Measurements from ENCODE around the gene PTPRM. TPM values are rescaled to one million over a fixed set of nuclear protein-coding genes. Genes with fewer than 3 reads are reported as not detected.

Gene PTPRM
- polyA plus RNA-seq, 2 of the 4 experiments (the other 2 are of a cell fraction), result 44.5 to 199 TPM

GRCh38 chr18:7684966-7685365, 117.8 kb downstream of the PTPRM start:
- H3K4me2 ChIP-seq, result no peak overlapping the region
- POLR2A ChIA-PET, result no interaction called here
- no peak for TF ChIP-seq SREBF2 (IDR thresholded peaks at IDR 0.05)
- TF ChIP-seq FOSB (CRISPR knock-in tag; IDR thresholded peaks at IDR 0.05), result no peak
- no peak for TF ChIP-seq MAX (IDR thresholded peaks at IDR 0.05)
- TF ChIP-seq CHD2 (IDR thresholded peaks at IDR 0.05; ENCODE audit: low read length, partially characterized antibody), result no peak
- H3K4me1 ChIP-seq, result peaks cover 27% of the 10 kb centered on the region
- 80% methylated on average over 3 of the region's 3 CpGs for WGBS (ENCODE audit: missing lambda C conversion rate)
- no peak overlapping the region for H3K4me3 ChIP-seq
- no peaks in the 10 kb centered on the region for H3K9me3 ChIP-seq
- no peak for ATAC-seq
- CTCF ChIA-PET, result no interaction called here
- H3K27ac ChIP-seq, result no peak overlapping the region
- no peak for DNase-seq (ENCODE audit: low read depth in 1 of 2, low spot score in 1 of 2)
- FAIRE-seq, result no peak

DNA sequence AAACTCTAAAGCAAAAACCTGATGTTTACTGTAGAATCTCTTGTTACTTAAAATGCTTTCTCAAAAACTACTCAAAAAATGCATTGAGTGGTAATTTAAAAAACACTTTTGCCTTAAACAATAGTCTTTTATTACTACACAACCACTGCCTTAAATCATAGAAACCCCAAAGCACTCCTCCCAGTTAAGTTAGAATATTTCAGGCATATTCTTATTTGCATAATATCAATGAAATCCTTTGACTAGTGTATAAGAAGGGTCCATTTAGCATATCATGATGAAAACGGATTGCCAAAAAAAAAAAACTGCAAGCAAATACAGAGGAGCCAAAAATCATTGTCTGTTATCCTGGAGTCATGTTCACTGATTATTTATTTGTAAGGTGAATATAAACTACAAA, 119.2 kb downstream of the PTPRM start:
- TF ChIP-seq, protein P1, sequence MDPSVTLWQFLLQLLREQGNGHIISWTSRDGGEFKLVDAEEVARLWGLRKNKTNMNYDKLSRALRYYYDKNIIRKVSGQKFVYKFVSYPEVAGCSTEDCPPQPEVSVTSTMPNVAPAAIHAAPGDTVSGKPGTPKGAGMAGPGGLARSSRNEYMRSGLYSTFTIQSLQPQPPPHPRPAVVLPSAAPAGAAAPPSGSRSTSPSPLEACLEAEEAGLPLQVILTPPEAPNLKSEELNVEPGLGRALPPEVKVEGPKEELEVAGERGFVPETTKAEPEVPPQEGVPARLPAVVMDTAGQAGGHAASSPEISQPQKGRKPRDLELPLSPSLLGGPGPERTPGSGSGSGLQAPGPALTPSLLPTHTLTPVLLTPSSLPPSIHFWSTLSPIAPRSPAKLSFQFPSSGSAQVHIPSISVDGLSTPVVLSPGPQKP (IDR thresholded peaks at IDR 0.05; ENCODE audit: low read depth, low read length), result no peak
- TF ChIP-seq JUNB (IDR thresholded peaks at IDR 0.05), result no peak
- TF ChIP-seq USF2 (IDR thresholded peaks at IDR 0.05), result no peak
- no peak for TF ChIP-seq HOXA7 (CRISPR knock-in tag; IDR thresholded peaks at IDR 0.05)
- no peak for TF ChIP-seq FOSB (CRISPR knock-in tag; IDR thresholded peaks at IDR 0.05)
- TF ChIP-seq, protein P2, sequence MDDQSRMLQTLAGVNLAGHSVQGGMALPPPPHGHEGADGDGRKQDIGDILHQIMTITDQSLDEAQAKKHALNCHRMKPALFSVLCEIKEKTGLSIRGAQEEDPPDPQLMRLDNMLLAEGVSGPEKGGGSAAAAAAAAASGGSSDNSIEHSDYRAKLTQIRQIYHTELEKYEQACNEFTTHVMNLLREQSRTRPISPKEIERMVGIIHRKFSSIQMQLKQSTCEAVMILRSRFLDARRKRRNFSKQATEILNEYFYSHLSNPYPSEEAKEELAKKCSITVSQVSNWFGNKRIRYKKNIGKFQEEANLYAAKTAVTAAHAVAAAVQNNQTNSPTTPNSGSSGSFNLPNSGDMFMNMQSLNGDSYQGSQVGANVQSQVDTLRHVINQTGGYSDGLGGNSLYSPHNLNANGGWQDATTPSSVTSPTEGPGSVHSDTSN (IDR thresholded peaks at IDR 0.05), result no peak
- TF ChIP-seq, protein P3, sequence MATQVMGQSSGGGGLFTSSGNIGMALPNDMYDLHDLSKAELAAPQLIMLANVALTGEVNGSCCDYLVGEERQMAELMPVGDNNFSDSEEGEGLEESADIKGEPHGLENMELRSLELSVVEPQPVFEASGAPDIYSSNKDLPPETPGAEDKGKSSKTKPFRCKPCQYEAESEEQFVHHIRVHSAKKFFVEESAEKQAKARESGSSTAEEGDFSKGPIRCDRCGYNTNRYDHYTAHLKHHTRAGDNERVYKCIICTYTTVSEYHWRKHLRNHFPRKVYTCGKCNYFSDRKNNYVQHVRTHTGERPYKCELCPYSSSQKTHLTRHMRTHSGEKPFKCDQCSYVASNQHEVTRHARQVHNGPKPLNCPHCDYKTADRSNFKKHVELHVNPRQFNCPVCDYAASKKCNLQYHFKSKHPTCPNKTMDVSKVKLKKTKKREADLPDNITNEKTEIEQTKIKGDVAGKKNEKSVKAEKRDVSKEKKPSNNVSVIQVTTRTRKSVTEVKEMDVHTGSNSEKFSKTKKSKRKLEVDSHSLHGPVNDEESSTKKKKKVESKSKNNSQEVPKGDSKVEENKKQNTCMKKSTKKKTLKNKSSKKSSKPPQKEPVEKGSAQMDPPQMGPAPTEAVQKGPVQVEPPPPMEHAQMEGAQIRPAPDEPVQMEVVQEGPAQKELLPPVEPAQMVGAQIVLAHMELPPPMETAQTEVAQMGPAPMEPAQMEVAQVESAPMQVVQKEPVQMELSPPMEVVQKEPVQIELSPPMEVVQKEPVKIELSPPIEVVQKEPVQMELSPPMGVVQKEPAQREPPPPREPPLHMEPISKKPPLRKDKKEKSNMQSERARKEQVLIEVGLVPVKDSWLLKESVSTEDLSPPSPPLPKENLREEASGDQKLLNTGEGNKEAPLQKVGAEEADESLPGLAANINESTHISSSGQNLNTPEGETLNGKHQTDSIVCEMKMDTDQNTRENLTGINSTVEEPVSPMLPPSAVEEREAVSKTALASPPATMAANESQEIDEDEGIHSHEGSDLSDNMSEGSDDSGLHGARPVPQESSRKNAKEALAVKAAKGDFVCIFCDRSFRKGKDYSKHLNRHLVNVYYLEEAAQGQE (IDR thresholded peaks at IDR 0.05), result no peak
- TF ChIP-seq HMGXB4 (CRISPR knock-in tag; IDR thresholded peaks at IDR 0.05; ENCODE audit: borderline replicate concordance), result no peak
- TF ChIP-seq, protein P4, sequence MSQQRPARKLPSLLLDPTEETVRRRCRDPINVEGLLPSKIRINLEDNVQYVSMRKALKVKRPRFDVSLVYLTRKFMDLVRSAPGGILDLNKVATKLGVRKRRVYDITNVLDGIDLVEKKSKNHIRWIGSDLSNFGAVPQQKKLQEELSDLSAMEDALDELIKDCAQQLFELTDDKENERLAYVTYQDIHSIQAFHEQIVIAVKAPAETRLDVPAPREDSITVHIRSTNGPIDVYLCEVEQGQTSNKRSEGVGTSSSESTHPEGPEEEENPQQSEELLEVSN (IDR thresholded peaks at IDR 0.05; ENCODE audit: borderline replicate concordance, low read depth), result no peak
- no peak for TF ChIP-seq HDAC2 (IDR thresholded peaks at IDR 0.05)
- TF ChIP-seq MAZ (IDR thresholded peaks at IDR 0.05; ENCODE audit: borderline replicate concordance, low read depth, low read length), result no peak
- no peak for TF ChIP-seq NPAS2 (CRISPR knock-in tag; IDR thresholded peaks at IDR 0.05; ENCODE audit: borderline replicate concordance)
- TF ChIP-seq JUN (IDR thresholded peaks at IDR 0.05), result no peak
- Histone ChIP-seq H3K4me2 (no peak overlapping the region), H3K27ac (no peak overlapping the region), H3K9me3 (no peaks in the 10 kb centered on the region), H3K4me1 (peaks cover 27% of the 10 kb centered on the region), H3K4me3 (no peak overlapping the region)
- CTCF ChIA-PET, result no interaction called here
- no peak for FAIRE-seq
- WGBS (ENCODE audit: missing lambda C conversion rate), result 93% methylated on average over 1 of the region's 1 CpG
- POLR2A ChIA-PET, result no interaction called here
- DNase-seq (ENCODE audit: low read depth in 1 of 2, low spot score in 1 of 2), result no peak
- ATAC-seq, result no peak
